ENCODE results near the gene FPR3.

GRCh38 chr19:51749979-51750378 is 45.0 kb upstream of the FPR3 start:
- TF ChIP-seq, protein P1, sequence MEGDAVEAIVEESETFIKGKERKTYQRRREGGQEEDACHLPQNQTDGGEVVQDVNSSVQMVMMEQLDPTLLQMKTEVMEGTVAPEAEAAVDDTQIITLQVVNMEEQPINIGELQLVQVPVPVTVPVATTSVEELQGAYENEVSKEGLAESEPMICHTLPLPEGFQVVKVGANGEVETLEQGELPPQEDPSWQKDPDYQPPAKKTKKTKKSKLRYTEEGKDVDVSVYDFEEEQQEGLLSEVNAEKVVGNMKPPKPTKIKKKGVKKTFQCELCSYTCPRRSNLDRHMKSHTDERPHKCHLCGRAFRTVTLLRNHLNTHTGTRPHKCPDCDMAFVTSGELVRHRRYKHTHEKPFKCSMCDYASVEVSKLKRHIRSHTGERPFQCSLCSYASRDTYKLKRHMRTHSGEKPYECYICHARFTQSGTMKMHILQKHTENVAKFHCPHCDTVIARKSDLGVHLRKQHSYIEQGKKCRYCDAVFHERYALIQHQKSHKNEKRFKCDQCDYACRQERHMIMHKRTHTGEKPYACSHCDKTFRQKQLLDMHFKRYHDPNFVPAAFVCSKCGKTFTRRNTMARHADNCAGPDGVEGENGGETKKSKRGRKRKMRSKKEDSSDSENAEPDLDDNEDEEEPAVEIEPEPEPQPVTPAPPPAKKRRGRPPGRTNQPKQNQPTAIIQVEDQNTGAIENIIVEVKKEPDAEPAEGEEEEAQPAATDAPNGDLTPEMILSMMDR (IDR thresholded peaks at IDR 0.05): no peak
- no peak for TF ChIP-seq EZH2 (IDR thresholded peaks at IDR 0.05; ENCODE audit: borderline replicate concordance, insufficient read depth, low read depth, low read length, poor library complexity, severe bottlenecking)
